HG02885 (cell line): ENCODE data around the gene TMX4.
A peak's percentile ranks its signal among the peaks of the same experiment; 100 is the strongest.
"Not testable (repeated sequence)": the region's sequence is repeated elsewhere in the genome, so short reads cannot be mapped to it uniquely, and the experiment has no call there.

Experiments used
- ATAC-seq: cut with Tn5 transposase; IDR thresholded peaks from one replicate; pipeline ENCODE4 v1.9.1; 2021; ENCODE audit warnings: mild to moderate bottlenecking; ENCODE audit not compliant: unreplicated experiment, poor library complexity

The TMX4 gene

GRCh38 chr20:7975851-7976414, 43.6 kb downstream of the TMX4 start:
- no peak for ATAC-seq

- no peak for ATAC-seq
These were observed 44.7 kb downstream of the TMX4 start for GRCh38 chr20:7974785-7975435.

- ATAC-seq, result no peak
These were observed 47.9 kb downstream of the TMX4 start for GRCh38 chr20:7971536-7972280.

- ATAC-seq, result no peak
These were observed 52.2 kb downstream of the TMX4 start for GRCh38 chr20:7967199-7967844.

GRCh38 chr20:7966176-7966575, 53.4 kb downstream of the TMX4 start:
- ATAC-seq, result no peak

GRCh38 chr20:7959484-7959883, 60.1 kb downstream of the TMX4 start:
- ATAC-seq, result no peak

GRCh38 chr20:7956561-7956960, 63.0 kb downstream of the TMX4 start:
- ATAC-seq, result not testable (repeated sequence)

GRCh38 chr20:7950387-7950786, 69.2 kb downstream of the TMX4 start:
- no peak for ATAC-seq

GRCh38 chr20:7943891-7944290, 75.7 kb downstream of the TMX4 start:
- no peak for ATAC-seq

GRCh38 chr20:7940341-7940740, 79.2 kb downstream of the TMX4 start, which contains the start of gene HAO1:
TSS of gene HAO1 (minus strand) at chr20:7940458. CDS start at chr20:7940422, 36 bp downstream.
- no peak for ATAC-seq

- ATAC-seq, result no peak
These were observed 79.9 kb downstream of the TMX4 start for GRCh38 chr20:7939663-7940062.

- ATAC-seq, result no peak
These were observed 81.5 kb downstream of the TMX4 start for GRCh38 chr20:7938058-7938457.

GRCh38 chr20:7937328-7937727, 82.2 kb downstream of the TMX4 start:
- ATAC-seq, result no peak

GRCh38 chr20:7935027-7935551, 84.5 kb downstream of the TMX4 start:
- ATAC-seq, result peak; percentile 86

- no peak for ATAC-seq
These were observed 86.2 kb downstream of the TMX4 start for GRCh38 chr20:7933346-7933745.

- ATAC-seq, result no peak
These were observed 89.2 kb downstream of the TMX4 start for GRCh38 chr20:7930343-7930742.
